OCI-LY7 (cell line): Measurements from ENCODE around the gene SSX2IP.

ENCODE experiments used
- EZH2phosphoT487 ChIP-seq: fragments of 200-600 bp; sonication (generic); IDR thresholded peaks from 2 replicates; pipeline ENCODE4 v1.6.1; 2018; ENCODE audit warnings: low read depth, borderline replicate concordance, mild to moderate bottlenecking, mixed run types, antibody characterized with exemption, low read length, moderate library complexity, mixed read lengths
- TF ChIP-seq, protein P1 (sequence below): fragments of 200-600 bp; sonication (generic); conservative IDR thresholded peaks from 2 replicates; pipeline ENCODE4 v1.5.1; 2014; ENCODE audit warnings: mild to moderate bottlenecking, antibody characterized with exemption, low read length, moderate library complexity, mixed read lengths

DNA sequence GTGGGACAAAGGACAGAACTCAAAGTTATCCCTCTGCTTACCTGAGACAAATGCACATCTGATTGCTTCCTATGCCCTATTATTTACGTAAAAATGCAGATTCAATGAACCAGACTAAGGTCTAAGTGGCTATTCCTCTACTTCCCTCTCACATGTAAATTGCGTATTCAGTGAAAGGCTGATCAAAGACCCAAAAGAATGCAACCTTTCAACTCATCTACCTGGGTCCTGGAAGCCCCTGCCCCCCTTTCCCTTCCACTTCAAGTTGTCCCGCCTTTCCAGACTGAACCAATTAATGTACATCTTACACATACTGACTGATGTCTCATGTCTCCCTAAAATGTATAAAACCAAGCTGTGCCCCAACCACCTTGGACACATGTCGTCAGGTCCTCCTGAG, 14.6 kb downstream of the SSX2IP start:
- TF ChIP-seq, protein P1, sequence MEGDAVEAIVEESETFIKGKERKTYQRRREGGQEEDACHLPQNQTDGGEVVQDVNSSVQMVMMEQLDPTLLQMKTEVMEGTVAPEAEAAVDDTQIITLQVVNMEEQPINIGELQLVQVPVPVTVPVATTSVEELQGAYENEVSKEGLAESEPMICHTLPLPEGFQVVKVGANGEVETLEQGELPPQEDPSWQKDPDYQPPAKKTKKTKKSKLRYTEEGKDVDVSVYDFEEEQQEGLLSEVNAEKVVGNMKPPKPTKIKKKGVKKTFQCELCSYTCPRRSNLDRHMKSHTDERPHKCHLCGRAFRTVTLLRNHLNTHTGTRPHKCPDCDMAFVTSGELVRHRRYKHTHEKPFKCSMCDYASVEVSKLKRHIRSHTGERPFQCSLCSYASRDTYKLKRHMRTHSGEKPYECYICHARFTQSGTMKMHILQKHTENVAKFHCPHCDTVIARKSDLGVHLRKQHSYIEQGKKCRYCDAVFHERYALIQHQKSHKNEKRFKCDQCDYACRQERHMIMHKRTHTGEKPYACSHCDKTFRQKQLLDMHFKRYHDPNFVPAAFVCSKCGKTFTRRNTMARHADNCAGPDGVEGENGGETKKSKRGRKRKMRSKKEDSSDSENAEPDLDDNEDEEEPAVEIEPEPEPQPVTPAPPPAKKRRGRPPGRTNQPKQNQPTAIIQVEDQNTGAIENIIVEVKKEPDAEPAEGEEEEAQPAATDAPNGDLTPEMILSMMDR: no peak
- no peak for TF ChIP-seq EZH2phosphoT487
